Epidermal melanocyte (primary cell): ENCODE data around the gene CES4A.

Experiments used
- DNase-seq: peaks from one replicate; pipeline ENCODE4 v3.0.0; 2011; ENCODE audit warnings: low spot score; ENCODE audit not compliant: insufficient read length

The CES4A gene

DNA sequence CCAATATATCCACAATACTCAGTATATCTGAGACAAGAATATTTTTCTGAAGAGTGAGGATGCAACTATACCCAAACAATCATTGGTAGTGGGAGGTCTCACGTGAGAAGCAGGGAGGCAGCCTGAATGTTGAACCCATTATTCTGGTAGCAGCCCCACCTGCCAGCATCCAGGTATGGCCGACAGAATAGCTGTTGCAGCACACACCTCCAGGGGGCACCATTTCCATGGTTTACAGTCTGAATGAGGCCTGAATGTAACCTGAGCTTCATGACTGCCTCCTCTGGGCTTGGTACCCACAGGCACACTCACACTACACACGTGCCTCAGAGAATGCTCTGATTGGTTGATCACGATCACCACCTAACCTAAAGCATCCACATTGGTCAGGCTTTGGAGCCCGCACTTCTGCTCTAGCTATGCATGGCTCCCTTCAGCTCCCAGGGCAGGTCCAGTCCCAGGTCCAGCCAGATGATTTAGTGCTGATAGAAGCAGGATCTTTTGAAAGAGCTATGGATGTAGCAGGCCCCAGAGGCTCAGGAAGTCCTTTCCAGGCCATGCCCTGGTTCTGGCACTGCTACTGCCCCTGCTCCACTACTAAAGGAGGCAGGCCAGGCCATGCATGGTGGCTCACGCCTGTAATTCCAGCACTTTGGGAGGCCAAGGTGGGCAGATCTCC, 29.6 kb downstream of the CES4A start:
- no peak for DNase-seq

DNA sequence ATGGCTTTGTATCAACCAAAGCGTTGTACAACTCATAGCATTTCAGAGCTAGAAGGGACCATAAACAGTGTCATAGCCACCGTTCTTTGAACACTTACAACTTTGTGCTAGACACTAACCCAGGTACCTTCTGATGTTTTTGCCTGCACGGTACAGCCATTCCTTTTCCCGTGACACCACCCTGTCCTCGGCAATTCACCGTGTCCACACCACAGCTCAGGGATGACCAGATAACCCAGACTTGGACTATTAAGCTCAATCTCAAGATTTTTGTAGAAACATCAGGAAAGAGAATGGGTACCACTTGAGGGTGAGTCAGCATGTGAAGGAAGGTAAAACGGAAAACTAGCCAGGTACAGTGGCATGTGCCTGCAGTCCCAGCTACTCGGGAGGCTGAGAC, 30.8 kb downstream of the CES4A start:
- no peak for DNase-seq

DNA sequence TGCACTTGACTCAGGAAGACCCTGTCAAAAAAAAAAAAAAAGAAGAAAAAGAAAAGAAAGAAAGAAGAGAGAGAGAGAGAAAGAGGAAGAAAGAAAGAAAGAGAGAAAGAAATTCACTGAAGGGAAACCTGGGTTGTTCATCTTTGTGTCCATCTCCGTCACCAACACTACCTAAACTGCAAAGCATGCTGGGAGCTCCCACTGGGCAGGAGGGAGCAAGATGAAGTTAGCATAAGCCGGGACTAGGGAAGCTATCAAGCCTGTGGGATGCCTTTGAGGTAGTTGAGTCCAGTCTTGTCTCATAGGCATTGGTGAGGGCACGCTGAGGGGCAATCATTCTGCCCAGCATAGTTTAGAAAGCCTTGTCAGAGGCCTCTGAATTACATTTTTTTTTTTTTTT, 32.9 kb downstream of the CES4A start:
- DNase-seq: no peak

DNA sequence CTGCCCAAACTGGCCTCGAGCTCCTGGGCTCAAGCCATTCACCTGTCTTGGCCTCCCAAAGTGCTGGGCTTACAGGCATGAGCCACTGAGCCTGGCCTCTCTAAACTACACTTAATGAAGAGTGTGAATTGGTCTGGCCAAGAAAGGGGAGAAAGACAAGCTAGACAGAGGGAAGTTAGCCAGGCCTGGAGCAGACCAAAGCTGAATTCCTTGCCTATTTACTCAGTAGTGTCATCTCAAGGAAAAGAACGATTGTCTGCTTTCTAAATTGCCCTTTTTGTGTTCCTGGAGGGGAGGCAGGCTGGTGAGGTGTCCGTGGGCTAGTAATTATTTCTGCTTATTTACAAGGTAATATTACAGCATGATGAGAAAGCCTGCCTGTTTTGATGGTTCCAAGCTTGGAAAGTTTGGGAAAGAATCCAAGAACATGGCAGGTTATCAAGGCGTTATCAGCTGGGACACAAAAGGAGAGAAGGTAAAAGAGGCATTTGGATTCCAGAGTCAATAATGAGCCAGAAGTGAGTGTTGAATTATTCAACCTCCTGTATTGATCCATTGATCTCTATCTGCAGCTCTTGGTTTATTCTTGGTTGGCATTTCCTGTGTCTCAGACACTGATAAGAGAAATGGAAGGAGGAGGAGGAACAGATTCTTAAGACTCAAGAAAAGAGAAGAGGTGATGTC, 34.3 kb downstream of the CES4A start:
- DNase-seq: no peak

DNA sequence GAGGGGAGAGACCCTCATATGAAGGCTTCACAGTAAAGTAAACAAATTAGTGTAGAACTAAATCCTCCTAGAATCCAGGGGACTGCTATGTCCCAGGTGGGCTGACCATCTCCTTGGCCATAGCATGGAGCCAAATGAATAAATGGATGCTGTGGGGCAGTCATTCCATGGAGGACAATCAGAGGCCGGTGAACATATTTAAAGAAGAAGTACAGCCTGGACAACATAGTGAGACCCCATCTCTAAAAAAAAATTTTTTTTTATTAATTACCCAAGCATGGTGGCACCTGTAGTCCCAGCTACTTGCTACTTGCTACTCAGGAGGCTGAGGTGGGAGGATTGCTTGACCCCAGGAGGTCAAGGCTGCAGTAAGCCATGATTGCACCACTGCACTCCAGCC, 35.3 kb downstream of the CES4A start:
- DNase-seq: no peak

DNA sequence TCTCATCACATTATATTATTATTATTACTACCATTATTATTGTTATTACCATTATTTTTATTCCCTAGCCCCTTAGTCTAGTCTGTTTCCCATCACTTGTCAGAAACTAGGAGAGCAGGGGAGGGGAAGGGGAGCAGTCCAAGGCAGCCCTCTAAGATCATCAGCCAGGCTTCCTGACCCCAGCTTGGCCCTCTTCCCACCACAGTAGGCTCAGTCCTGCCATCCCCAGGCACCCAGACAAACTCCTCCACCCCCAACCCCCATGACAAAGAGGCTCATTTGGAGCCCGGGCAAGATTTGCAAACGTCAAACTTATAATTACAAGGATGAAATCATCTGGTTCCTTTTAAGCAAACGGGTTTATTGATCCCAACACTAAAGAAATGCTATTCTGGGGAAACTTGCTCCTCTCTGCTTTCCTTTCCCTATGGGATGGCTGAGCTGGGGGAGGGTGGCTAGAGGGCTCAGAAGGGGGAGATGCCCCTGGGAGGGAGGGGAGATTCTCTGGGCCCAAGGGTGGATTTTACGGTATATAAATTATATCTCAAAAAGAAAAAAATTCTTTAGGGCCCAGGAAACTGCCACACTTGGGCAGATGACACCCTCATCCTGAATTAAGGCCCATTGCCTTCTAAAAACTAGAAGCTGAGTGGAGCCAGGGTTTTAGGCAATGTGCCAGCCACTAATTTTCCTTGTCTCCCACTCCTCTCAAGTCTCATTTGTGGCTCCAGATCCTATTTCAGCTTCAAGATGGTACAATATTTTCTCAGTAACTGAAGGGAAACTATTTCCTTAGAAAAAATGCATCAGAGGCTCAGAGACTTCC, 36.2 kb downstream of the CES4A start:
- no peak for DNase-seq

DNA sequence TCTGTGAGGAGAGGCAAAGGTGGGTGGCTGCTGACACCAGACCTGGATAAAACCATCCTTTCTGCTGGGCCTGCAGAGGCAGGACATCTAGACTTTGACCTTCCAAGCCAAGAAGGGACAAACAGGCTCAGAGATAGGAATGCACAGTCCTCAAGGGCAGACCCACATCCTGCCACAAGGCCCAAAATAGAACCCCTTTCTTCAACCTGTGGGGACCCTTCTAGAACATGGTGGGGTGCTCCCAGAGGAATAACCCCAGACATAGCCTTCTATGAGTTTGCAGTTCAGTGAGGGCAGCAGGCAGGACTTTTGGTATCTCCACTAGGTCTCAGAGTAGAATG, 36.8 kb downstream of the CES4A start:
- no peak for DNase-seq

DNA sequence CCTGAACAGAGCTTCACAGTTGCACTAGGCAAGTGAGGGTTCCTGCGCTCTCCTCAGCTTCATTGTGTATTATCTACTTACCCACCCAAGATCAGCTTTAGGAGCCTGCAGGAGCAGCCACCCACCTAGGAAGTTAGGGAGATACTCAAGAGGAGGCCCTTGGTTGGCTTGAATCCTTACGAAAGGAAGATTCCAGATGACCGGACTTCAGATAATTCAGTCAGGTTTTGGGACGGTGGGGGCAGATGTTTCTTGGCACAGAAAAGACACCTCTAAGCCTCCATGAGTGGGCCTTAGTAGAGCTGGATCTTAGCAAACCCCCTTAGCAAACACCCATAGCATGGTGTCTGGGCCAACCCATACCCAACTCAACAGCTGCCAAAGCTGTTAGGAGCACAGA, 38.2 kb downstream of the CES4A start:
- DNase-seq: no peak

DNA sequence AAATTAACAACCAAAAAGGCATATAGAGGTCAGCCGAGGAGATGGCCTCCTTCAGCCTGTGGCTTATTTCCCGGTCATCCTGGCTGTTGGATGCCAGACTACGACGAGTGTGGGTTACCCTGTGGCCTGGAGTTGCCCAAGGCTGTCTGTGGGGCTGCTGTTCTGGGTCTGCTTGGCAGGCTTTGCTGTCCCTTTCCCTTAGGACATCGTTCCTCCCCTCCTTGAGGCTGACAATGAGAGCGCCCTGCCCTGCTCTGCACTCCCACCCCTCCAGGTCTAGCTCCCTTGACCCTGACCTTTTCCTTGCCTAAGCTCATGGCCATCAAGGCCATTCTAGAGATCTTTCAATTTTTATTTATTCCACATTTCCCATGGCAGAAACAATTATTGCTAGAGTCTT, 38.7 kb downstream of the CES4A start:
- DNase-seq: no peak

DNA sequence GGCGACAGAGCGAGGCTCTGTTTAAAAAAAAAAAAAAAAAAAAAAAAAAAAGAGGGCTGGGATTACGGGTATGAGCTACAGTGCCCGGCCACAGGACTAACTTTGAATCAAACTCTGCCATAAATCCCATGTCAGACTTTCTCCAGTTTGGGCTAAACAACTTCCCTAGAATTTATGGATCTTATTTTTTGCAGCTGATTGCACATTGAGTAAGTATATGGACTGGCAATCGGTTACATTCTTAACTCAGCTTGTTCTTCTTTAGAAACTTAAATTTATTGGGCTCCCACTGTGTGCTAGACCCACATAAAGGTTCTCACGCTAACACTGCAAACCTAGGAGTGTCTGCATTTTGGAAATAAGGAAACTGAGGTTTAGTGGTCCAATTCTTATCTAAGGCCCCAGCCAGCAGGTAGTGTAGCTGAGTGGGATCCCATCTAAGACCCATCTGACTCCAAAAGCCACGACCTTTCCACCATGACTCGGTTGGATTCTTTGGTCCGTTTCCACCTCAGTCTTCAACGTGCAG, 39.8 kb downstream of the CES4A start:
- no peak for DNase-seq

DNA sequence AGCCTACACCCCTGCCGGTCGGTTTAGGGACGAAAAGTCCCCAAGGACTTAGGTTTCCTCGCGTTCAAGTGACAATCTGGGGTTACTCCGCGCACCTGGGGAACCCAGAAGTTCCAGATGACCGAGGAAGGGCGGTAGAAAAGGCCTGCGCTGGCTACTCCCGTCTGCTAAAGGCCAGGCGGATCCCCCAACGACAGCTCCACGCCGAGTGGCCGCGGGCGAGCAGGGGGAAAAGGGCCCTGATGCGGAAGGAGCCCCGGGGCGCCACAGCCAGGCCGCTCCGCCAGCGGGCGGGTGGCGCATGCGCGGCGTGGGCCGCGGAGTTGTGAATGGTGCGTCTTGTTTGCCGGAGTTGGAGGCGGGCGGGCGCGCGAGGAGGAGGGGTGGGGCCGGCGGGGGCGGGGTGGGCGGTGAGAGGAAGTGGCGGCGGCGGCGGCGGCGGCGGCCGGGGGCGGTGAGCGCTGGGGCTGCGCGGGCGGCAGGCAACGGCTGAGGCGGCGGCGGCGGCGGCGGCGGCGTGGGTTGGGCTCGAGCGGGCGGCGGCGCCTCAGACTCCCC, 40.4 kb downstream of the CES4A start, which contains the start of gene CBFB:
Gene CBFB, plus strand, starts transcription at position 454 of the 558 bp plus-strand sequence. CDS start 259 bp downstream, outside the sequence.
- DNase-seq: peak; percentile 96

DNA sequence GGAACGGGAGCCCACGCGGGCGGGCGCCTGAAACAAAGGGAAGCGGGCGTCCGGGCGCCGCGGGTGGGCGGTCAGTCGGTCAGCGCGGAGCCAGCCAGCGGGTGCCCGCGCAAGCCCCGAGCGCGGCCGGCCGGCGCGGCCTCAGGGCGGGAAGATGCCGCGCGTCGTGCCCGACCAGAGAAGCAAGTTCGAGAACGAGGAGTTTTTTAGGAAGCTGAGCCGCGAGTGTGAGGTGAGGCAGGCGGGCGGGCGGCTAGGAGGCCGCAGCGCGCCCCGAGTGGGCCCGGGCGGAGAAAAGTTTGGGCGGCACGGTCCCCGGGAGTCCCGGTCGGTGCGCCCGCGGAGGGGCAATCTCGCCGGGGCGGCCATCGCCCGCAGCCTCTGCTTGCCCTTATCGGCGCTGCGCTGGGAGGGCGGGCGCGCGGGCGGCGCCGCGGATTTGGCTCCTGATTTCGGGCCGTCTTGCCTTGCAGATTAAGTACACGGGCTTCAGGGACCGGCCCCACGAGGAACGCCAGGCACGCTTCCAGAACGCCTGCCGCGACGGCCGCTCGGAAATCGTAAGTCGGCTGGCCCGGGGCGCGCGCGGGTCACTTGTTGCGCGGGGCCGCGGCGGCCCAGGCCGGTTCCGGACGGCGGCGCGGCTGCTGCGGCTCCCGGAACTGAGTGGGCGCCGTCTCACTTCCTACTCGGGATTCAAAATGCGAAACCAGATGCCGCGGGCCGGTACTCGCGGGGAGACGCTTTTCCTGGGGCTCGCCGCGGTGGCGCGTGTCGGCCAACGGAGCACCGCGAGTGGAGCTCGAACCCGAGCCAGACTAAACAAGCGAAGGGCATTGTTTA, 41.1 kb downstream of the CES4A start:
- no peak for DNase-seq

DNA sequence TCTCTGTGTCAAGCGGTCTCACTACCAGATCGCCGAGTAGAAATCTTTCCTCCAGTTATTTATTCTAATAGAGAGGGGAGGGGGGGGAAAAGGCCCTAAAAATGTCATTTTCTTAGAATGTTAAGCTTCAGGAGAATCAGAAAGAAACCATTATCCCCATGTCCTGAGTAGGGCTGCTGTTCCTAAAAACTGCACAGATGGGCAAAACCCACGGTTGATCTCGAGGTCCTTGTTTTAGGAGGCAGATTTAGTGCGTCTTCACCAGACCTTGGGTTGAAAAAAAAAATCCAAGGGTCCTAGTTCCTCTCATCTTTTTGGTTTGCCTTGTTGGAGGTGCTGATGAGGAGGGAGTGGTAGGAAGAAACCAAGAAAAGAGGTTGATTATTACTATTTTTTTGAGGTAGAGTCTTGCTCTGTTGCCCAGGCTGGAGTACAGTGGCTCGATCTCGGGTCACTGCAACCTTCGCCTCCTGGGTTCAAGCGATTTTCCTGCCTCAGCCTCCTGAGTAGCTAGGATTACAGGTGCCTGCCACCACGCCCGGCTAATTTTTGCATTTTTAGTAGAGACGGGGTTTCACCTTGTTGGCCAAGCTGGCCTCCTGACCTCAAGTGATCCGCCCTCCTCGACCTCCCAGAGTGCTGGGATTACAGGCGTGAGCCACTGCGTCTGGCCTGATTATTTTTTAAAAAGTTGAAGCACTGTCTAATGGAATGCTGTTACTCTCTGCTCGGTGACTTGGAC, 42.0 kb downstream of the CES4A start:
- DNase-seq: no peak

DNA sequence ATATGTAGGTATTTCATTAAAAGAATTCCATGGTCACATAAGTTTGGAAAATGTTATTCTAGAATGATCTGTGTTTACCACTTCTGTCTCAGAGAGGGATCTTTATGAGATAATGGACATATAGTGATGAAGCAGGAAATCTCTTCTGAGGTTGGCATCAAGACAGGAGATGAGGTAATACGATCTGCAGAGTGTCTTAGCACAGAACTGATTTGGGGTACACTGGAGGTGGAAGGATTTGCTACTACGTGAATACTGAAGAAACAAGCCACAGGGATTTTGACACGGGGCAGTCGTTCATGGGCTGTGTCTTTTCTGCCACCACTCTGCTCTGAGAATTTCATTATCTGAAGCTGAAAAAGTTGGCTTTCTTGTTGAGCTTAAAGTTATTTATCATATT, 46.1 kb downstream of the CES4A start:
- DNase-seq: no peak

DNA sequence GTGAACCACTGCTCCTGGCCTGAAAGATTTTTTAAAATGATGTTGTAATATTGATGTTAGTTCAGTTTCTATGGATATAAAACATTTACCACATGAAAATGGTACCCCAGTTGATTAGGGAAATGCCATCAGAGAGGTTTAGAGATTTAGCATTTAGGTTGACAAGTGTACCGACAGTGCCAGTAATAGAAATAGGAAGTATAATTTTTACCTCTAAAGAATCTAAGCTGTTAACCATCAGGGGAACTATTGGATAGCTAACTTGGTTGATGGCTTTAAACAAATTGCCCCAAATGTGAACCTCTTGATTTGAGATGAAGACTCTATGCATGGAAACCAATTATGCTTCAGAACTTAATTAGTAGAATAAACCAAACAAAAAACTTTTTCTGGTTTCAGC, 47.0 kb downstream of the CES4A start:
- no peak for DNase-seq

DNA sequence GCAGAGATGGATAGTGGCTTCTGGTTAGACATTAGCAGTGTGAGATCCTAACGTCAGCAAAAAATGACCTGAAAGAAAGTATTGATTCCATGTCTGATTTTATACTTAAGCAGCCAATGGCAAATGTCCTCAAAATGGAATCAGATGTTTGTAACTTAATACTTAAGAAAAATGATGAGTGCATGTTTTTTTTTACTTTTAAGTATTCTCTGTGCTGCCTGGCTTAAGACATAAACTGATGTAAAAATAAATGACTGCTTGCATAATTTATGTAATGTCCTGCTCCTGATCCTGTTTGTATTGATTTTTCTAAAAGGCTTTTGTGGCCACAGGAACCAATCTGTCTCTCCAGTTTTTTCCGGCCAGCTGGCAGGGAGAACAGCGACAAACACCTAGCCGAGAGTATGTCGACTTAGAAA, 47.9 kb downstream of the CES4A start:
- peak; percentile 24 for DNase-seq

DNA sequence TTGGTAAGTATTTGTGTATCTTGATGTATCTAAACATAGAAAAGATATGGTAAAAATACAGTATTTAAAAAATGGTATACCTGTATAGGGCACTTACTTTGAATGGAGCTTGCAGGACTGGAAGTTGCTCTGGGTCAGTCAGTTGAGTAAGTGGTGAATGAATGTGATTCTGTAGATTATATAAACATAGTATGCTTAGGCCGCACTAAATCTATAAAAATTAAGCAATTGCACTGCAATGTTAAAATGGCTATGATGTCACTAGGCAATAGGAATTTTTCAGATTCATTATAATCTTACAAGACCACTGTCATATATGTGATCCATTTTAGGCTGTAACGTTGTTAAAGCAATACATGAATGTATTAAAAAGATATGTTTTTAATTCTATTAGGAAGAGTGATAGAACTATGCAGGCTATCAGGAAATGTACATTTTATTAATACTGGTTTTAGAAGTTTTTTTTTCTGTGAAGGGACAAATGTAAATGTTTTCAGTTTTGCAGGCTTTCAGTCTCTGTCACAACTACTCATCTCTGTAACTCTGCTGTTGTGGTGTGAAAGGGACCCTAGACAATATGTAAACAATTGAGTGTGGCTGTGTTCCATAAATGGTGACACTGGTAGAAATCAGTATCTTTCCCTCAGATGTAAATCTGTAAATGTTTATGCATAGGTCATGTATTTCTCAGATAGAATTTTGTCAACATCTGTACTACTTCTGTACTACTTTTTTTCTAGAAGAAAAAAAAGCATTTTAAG, 51.1 kb downstream of the CES4A start:
- no peak for DNase-seq

DNA sequence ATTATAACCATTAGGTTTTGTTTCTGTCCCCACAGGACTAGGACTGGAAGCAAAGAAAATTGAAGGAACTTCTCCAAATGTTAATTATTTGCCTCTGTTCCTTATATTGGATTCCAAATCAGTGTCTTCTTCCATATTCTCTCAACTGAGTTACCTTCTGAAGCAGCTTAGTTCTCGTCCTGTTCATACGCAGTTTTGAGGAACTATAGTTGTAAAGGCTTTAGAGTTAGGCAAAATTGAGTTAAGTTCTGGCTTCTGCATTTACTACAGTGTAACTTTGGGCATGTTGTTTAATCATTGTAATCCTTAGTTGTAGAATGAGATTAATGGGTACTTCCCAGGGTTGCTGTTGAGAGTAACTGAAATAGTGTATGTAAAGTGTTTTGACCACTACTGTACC, 51.8 kb downstream of the CES4A start:
- DNase-seq: no peak

DNA sequence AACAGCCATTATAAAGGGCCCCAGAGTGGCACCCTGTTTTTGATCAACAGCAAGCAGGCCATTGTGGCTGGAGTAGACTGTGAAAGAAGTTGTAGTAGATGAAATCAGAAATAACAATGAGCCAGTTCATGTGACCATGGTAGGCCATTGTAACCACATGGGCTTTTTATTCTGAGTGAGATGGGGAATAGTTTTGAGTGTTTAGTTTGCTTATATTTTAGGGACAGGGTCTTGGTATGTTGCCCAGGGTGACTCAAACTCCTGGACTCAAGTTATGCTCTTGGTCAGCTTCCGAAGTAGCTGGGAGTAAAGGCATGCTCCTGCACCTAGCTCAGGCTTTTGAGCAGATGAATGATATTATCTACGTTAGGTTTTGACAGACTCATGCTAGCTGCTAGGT, 52.5 kb downstream of the CES4A start:
- no peak for DNase-seq
